NCI-H1105 treated with DMSO at 0.1 percent for 48 hours (cell line): ENCODE measurements around the gene IRF7.
"Not testable (repeated sequence)": the region's sequence is repeated elsewhere in the genome, so short reads cannot be mapped to it uniquely, and the experiment has no call there.

Experiments
- DNase-seq: peaks from one replicate; lab custom pipeline; 2025; lab: John Stamatoyannopoulos, UW

IRF7 gene

DNA sequence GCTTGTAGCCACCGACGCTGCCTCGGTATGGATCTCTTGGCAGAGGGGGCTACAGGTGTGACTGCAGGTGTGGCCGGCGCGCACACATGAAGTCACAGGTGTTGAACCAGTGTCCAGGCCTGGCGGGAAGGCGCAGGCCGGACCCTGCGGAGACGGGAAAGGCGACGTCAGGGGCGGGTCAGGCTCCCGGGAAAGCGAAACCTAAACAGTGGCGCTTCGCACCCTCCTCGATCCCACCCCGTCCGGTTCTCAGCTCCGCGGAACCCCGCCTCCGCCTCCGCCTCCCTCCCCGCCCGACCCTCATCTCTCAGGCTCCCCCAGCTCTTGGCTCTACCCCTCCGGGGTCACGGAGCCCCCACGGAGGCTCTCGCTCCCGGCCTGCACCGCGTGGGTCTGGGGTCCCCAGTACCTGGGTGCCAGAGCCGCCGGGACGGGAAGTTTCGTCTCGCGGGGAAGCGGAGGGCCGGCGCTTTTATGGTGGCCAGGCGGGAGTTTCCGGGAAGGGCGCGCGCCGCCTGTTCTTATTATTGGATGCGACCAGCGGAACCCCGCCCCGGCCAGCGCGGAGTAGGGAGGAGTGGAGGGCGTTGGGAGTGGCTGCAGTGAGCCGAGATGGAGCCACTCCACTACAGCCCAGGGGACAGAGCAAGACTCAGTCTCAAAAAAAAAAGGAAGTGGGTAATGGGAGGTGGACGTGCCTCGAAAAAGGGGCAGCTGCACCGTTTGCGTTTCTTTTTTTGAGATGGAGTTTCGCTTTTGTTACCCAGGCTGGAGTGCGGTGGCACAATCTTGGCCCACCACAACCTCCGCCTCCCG, at the start of gene IRF7:
Gene IRF7 (minus strand): TSS at position 447 of the 816 bp plus-strand sequence. CDS start 586 bp downstream, outside the sequence.
- DNase-seq = peak; percentile 88

DNA sequence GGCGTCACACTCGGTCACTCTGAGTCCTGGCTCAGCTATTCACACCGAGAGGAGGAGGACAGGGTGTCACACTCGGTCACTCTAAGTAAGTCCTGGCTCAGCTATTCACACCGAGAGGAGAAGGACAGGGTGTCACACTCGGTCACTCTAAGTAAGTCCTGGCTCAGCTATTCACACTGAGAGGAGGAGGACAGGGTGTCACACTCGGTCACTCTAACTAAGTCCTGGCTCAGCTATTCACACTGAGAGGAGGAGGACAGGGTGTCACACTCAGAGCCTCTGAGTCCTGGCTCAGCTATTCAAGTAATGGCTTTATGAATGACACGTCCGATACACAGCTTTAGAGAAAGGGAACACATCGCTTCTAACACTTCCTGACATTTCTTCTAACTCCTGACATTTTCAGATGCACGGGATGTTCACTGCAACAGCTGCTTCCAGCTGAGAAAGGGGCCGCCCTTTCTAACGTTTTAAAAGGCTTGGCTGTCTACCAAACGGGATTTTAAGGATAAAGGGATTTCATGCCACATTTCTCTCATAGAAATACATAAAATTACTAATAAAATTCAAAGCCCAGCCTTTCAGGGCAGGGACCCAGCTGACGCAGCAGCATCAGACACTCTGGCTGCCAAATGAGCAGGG, 49.4 kb upstream of the IRF7 start:
- no peak for DNase-seq

DNA sequence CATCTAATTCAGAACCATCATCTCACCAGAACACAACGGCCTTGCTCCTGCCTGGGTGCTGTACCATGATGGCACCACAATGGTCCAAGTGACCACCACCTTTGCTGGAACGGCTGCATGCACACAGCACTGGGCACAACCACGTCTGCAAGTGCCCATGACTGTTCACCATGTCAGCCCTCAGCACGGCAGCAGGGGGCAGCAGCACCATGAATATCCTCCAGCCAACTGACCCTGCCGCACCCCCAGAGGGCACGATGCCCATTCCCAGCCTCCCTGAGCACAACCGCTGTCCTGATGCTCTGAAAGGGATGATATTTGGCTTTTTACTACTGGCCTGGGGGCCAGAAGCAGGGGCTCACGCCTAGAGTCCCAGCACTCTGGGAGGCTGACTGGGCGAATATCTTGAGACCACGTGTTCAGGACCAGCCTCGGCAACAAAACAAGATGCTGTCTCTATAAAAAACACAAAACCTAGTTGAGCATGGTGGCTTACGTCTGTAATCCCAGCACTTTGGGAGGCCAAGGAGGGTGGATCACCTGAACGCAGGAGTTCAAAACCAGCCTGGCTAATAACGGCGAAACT, 47.0 kb upstream of the IRF7 start:
- DNase-seq = peak; percentile 18

DNA sequence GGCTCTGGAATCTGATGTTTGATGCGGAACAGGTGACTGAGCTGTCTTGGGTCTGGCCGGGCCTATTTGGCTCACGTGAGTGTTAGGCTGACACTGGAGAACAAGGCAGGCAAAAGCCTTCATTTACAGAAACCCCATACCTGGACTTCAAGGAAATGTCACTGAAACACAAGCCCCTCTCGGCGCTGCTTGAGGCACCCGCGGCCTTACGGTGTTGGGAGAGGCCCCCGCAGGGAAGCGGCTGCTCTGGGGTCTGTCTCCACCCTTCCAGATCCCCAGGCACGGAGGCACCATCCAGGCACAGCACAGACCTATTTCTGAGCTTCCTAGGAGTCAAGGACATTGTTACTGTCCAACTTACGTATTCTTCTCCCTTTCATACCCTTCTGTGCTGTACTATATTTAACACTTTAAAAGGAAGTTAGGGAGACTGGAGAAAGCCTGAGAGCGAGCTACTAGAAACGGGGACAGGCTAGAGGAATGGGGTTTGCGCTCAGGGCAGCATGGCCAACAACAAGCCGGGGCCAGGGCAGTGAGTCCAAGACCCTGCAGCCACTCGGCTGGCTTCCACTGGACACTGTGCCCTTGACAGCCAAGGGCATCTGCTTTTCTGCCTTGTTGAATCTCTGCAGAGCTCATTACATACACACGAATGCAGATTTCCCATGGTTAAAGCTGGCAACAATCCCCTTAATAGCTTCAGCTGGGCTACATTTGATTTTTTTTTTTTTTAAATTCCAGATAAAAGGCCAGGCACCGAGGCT, 45.1 kb upstream of the IRF7 start:
- no peak for DNase-seq

DNA sequence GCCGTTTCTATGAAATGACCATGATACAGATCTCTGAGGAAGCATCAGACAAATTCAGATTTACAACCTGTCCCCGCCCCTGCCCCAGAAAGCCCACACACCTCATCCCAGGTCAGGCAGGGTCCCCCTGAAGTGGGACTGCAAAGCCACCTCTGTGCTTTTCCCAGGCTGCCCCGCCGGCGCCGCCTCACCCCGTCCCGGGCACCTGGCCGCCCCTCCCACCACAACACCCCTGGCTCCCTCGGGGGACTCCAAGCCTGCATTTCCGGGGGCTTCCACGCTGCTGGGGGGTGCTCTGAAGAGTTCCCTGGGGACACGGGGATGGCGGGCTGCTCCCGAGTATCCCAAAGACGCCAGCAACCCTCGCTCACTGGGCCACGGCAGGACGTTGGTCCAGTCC, 44.5 kb upstream of the IRF7 start:
- no peak for DNase-seq

DNA sequence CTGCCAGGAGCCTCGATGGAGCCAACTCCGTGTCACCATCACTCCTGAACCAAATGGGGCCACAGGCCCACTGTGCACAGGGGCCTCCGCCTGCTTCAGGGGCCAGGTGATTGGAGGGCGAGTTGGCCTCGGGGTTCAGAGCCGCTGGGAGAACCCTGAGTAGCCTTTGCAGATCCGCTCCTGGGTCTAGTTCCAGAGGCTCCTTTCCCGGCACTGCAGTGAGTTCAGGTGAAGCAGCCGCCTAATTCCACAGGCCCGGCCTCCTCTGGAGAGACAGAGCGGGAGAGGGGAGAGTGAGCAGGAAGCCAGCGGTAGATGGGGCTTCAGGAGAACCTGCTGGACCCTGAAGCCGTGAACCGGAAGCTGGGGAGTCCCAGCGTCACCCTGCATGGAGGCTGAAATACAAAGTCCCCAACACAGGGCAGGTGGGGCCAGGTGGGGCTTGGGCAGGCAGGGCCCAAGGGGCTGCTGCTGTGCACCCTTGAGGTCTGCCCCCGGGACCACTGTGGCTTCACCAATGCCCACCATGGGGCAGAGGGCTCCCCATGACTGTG, 43.9 kb upstream of the IRF7 start:
- no peak for DNase-seq

DNA sequence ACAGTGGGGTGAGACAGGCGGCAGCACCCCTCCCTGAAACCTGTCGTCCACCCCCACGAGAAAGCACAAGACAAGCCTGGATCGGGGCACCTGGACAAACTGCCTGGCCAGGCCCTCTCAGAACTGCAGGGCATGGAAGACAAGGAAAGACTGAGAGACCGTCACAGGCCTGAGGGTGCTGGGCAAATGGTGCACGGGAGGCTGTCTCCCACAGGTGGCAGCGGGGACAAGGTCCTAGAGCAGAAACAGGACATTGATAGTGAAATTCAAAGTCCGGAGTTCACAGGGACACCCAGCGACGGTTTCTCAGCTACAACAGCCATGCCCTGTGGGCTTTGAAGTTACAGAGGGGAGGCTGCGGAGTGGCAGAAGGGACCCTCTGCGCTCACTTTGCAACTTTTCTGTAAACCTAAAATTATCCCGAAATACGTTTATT, 42.0 kb upstream of the IRF7 start:
- DNase-seq = no peak

DNA sequence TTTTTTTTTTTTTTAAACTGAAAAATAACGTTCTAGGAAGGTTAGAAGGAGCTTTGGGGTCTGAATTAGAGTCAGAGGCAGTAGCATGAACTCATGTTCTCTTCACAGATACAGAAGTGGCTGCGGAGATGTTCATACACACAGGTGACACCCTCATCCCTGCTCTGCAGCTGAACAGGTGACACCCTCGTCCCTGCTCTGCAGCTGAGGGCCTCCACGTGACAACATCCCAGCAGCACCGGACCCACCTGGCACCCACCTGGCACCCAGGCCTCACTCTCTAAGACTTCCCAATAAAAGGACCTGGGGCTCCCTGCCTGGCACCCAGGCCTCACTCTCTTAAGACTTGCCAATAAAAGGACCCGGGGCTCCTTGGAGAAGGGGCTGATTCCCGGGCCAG, 41.1 kb upstream of the IRF7 start:
- DNase-seq = no peak

DNA sequence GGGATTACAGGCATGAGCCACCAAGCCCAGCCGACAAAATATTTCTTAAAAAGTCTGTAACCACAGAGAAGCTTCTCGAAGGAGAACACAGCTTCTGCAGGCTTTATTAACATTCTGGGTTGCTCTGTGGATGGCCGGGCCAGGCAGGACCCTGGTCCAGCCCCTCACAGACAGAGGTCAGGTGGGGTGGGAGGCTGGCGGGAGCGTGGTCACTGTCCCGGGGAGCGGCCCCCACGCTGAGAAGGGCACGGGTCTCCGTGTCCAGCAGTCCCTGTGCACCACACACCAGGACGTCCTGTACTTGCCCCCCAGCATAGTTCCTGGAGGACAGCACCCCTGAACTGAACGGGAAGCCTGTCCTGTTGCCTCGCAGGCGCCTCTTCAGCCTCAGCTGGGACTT, 40.7 kb upstream of the IRF7 start:
- DNase-seq = no peak

DNA sequence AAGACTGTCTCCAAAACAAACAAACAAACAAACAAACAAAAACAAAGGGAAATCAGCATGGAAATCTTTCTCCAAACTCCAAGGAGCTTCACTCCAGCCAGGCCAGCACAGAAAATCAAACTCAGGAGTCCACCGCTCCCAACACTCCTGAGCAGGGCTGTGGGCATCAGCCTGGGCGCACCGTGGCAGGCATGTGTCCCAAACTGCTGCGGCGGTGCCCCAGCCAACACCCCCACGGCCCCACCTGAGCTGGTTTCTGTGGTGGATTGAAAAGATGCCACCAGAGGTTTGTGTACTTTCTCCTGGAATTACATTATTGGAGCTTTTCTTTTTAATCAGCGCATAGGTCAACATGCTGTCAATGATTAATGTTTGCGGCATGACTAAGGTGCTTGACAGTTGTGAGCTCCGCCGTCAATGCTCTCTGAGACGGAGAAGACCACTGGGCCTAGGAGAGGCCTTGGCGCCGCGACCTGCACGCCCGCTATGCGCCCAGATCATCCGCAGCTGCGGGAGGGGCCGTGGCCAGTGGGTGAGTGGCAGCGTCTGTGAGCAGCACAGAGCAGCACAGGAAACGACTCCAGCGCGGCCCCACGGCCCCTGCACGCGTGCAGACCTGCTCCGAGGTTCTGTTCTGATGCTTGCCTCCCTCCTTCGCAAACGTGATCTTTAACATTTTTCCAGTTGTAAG, 39.4 kb upstream of the IRF7 start:
- no peak for DNase-seq

DNA sequence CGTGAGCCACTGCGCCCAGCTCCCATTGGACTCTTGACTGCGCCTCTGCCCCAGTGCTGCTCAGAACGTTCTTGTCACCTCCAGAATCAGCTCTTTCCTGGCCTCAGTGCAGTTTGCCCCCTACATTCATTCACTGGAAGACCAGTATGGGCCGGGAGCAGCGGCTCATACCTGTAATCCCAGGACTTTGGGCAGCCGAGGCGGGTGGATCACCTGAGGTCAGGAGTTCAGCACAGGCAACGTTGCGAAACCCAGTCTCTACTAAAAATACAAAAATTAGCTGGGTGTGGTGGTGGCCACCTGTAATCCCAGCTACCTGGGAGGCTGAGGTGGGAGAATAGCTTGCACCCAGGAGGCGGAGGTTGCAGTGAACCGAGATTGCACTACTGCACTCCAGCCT, 38.7 kb upstream of the IRF7 start:
- DNase-seq = not testable (repeated sequence)

DNA sequence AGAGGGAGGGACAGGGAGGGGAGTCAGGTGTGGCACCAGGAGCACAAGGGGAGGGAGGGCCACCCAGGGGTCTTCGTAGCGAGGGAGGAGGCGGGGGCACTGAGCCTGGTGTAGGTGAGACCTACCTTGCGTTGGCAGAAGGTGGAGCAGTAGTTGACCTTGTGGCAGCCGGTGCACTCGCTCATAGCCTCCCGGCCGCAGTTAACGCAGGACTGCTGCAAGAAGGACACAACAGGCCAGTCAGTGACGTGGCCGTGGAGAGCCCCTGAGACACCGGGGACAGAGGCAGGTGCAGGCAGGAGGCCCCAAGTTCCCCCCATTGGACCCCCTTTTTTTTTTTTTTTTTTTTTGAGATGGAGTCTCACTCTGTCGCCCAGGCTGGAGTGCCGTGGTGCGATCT, 38.1 kb upstream of the IRF7 start:
- no peak for DNase-seq

DNA sequence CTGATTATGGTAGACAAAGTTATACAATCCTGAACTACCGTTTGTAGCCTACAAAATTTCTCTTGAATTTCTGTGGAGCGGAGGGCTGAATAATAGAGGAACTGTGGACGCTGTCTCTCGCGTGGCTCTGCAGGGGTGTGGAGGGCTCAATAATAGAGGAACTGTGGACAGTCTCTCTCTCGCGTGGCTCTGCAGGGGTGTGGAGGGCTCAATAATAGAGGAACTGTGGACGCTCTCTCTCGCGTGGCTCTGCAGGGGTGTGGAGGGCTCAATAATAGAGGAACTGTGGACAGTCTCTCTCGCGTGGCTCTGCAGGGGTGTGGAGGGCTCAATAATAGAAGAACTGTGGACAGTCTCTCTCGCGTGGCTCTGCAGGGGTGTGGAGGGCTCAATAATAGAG, 37.4 kb upstream of the IRF7 start:
- DNase-seq = not testable (repeated sequence)

DNA sequence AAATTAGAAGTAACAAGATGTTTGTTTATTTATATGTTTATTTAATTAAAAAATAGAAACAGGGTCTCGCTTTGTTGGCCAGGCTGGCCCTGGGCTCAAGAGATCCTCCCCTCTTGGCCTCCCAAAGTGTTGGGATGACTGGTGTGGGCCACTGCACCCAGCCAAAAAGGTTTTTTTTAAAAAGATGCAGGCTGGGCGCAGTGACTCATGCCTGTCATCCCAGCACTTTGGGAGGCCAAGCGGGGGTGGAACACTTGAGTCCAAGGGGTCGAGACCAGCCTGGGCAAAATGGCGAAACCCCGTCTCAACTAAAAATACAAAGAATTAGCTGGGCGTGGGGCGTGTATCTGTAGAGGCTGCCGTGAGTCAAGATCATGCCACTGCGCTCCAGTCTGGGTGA, 34.7 kb upstream of the IRF7 start:
- DNase-seq = no peak

DNA sequence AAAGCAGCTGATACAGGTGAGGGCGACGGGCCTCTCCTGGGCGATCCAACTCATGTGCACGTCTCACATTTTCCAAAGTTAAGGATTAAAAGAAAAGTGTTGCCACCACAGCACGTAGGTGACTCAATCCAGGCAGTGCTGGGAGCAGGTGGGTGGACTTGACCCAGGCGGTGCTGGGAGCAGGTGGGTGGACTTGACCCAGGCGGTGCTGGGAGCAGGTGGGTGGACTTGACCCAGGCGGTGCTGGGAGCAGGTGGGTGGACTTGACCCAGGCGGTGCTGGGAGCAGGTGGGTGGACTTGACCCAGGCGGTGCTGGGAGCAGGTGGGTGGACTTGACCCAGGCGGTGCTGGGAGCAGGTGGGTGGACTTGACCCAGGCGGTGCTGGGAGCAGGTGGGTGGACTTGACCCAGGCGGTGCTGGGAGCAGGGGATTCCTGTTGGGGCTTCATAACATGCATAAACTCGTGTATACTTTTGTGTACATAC, 32.0 kb upstream of the IRF7 start:
- not testable (repeated sequence) for DNase-seq

DNA sequence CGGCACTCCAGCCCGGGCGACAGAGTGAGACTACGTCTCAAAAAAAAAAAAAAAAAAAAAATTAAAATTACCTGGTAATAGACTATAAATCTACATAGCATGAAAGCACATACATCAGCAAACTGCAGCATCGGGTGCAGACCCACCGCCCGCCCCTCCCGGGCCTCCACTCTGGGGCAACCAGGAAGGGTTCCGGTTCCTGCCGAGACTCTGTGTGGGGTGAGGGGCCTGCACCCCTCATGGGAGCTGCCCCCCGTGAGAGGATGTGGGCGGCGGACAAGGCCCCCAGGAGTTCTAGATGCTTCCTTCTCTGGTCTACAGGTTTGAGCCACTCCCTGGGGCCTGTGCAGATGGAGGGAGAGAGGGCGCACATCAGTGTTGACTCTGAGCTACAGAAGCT, 30.5 kb upstream of the IRF7 start:
- DNase-seq = no peak

DNA sequence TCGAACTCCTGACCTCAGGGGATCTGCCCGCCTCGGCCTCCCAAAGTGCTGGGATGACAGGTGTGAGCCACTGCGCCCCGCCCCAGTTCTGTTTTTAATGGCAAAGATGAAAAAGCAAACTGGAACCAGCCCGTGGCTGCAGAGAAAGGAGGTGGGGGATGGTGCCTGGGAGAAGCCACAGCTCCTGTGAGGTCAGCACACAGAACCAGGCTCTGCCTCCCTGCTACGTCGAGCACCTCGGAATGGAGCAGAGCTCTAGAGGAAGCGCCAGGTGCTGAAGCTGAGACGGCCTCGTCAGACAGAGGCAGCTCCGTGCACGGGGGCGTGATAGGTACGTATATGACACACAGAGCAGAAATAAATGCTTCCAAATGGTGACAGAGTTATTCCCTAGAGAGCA, 29.8 kb upstream of the IRF7 start:
- DNase-seq = no peak

DNA sequence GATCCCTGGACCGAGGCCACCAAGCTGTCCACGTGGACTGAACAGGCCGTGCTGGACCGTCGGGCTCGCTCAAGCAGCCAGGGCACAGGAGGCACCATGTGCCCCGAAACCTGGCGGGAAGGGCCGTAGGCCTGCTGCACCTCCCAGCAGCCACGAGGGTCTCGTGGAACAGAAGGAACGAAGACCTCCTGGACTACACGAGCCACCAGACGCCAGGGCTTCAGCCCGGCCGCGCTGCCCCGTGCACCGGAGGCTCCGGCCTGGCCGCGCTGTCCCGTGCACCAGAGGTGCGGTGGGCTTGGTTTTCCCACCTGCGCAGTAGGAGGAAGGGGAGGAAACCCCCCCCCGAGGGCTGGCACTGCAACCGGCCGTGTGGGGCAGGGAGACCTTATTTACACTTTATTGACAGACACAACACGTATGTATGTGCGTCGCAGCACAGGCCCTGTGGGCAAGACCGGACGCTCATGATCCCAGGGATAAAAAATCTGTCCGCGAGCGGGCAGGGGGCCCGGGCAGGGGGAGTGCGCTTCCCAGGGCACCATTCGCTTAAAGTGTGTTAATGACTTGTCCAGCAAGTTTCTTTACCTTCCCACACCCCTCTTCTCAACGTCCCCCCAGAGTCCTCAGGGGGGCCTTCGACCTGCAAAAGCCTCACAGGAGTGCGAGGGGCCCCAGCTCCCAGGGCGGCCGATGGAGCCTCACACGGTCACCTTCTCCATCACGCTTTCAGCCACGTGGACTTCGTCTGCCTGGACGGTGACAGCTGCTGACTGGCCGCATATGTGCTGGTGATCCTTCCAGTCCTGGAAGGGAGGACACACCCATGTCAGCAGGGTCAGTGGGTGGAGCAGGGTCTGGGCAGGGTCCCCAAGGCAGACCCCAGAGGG, 28.3 kb upstream of the IRF7 start:
- no peak for DNase-seq

DNA sequence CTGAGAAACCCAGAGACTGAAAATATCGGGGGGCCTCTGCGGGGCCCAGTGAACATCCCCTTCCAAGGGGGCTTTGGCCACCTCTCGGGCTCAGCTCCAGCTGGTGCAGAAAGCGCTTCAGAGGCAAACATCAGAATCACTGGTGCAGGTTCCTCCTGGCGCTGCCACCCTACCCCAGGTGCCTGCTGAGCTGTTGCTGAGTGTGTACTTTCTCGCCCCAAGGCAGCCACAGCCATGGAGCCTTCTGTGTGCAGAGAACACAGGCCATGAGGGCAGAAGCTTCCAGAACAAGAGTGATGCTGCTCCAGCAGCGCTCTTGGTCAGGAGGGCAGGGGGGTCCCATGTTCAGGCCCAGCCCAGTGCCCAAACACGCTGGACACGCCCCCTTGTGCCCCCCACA, 27.6 kb upstream of the IRF7 start:
- DNase-seq = no peak

DNA sequence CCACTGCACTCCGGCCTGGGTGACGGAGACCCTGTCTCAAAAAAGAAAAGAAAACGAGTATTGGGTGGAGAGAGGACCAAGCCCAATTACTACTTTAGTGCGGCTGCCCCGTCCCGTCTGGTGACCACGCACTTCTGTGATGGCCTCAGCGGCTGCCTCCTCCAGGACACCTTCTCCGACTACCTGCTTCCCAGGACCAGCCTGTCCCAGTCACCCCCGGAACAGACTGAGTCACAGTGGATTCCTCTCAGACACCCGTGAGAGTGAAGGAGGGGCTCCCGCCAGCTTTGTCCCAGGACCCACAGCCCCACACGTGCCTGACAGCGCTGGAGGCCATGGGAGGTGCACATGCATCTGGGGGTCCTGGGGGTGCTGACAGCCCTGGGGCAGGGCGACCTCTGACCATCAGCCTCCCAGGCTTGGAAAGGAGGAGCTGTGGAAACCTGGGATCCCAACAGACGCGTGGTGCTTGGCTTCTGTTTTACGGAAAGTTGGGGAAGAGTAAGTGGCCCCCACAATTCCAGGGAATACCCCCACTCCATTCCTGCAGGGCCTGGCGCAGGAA, 26.1 kb upstream of the IRF7 start:
- no peak for DNase-seq
